HepG2 (cell line): Measurements from ENCODE around the gene CST11. TPM values are rescaled to one million over a fixed set of nuclear protein-coding genes. Genes with fewer than 3 reads are reported as not detected.

Source experiments
- ATAC-seq: fragments of 200-7000 bp; cut with Tn5 transposase; 3 replicates; pipeline ENCODE4 v1.9.1; 2020; ENCODE audit warnings: mild to moderate bottlenecking, moderate library complexity
- BruUV-seq: library from RNA; stranded (reverse); fragments of 400-500 nt; replicated peaks from 2 replicates; lab custom pipeline; 2021; lab: Mats Ljungman, UMichigan
- CTCF ChIA-PET: fragments of 300-600 bp; formaldehyde crosslinking; extraction: SDS; loops from one replicate; lab custom pipeline; 2021; ENCODE audit warnings: low total read pairs, inconsistent platforms, low intra/inter-chr PET ratio; lab: Yijun Ruan, JAX
- POLR2A ChIA-PET: fragments of 350-600 bp; sonication (Branson Sonifier 250); formaldehyde crosslinking; loops from one replicate; lab custom pipeline; 2020; ENCODE audit warnings: antibody characterized with exemption, inconsistent platforms; lab: Yijun Ruan, JAX
- DNase-seq: peaks from one replicate; pipeline ENCODE4 v3.0.0-alpha.2; 2015; ENCODE audit warnings: low spot score
- FAIRE-seq: peaks from 3 replicates; lab custom pipeline; 2011; peaks lifted over from hg19 to GRCh38; lab: Jason Lieb, UNC
- H2AFZ ChIP-seq: one replicate; pipeline ENCODE4 v1.6.1; 2011; ENCODE audit warnings: low read length, inconsistent platforms
- H3K27ac ChIP-seq: fragments of 300-600 bp; 3 replicates; pipeline ENCODE4 v1.8.0; 2011; ENCODE audit warnings: mixed run types, mild to moderate bottlenecking, mixed read lengths, low read length, inconsistent platforms; ENCODE audit not compliant: insufficient read depth; ENCODE audit errors: extremely low read length
- H3K27me3 ChIP-seq, 2 experiments: fragments of 200-600 bp in 1 of 2; 2 replicates in 1 of 2; 3 replicates in 1 of 2; pipeline versions ENCODE4 v1.6.0 to v1.8.0; 2011; ENCODE audit warnings: low read length in 2 of 2, mild to moderate bottlenecking in 2 of 2, moderate library complexity in 2 of 2, inconsistent platforms in 1 of 2; ENCODE audit not compliant: insufficient read depth in 2 of 2, control insufficient read depth in 1 of 2
- H3K36me3 ChIP-seq, 2 experiments: fragments of 200-600 bp in 1 of 2; replicated peaks in 1 of 2; 2 replicates in 1 of 2; 3 replicates in 1 of 2; pipeline versions ENCODE4 v1.5.1 to v1.8.0; 2011; ENCODE audit warnings: low read length in 2 of 2, inconsistent platforms in 1 of 2; ENCODE audit not compliant: insufficient read depth in 2 of 2, control insufficient read depth in 1 of 2
- H3K4me1 ChIP-seq: 2 replicates; pipeline ENCODE4 v1.5.1; 2012; ENCODE audit warnings: low read length, inconsistent platforms; ENCODE audit not compliant: insufficient read depth
- H3K4me2 ChIP-seq: 2 replicates; pipeline ENCODE4 v1.6.0; 2011; ENCODE audit warnings: low read depth, low read length, inconsistent platforms
- H3K4me3 ChIP-seq, 3 experiments: fragments of 200-600 bp in 1 of 3; sonication (generic), shearing (Covaris generic) in 1 of 3; replicated peaks in 1 of 3; 2 replicates each; pipeline ENCODE4 v1.5.1; 2011 to 2016; ENCODE audit warnings: low read length in 3 of 3, inconsistent platforms in 2 of 3, low read depth in 2 of 3, mild to moderate bottlenecking in 2 of 3, control low read depth in 1 of 3, mixed read lengths in 1 of 3; ENCODE audit not compliant: insufficient read depth in 1 of 3
- H3K79me2 ChIP-seq: one replicate; pipeline ENCODE4 v1.6.1; 2011; ENCODE audit warnings: low read length, inconsistent platforms; ENCODE audit not compliant: insufficient read depth
- H3K9ac ChIP-seq: 2 replicates; pipeline ENCODE4 v1.6.0; 2011; ENCODE audit warnings: mild to moderate bottlenecking, low read depth, low read length, inconsistent platforms; ENCODE audit not compliant: insufficient read depth
- H3K9me3 ChIP-seq: 2 replicates; pipeline ENCODE4 v1.5.1; 2012; ENCODE audit warnings: mild to moderate bottlenecking, low read length
- H4K20me1 ChIP-seq: 2 replicates; pipeline ENCODE4 v1.6.0; 2011; ENCODE audit warnings: inconsistent platforms, mild to moderate bottlenecking, low read length, moderate library complexity; ENCODE audit not compliant: insufficient read depth
- FOXJ3 ChIP-seq: sonication (generic); formaldehyde crosslinking; IDR thresholded peaks from 2 replicates; pipeline ENCODE4 v1.4.0; 2020; ENCODE audit warnings: missing genetic modification reagents, mild to moderate bottlenecking, borderline replicate concordance
- GFI1 ChIP-seq: sonication (generic); formaldehyde crosslinking; IDR thresholded peaks from 2 replicates; pipeline ENCODE4 v1.5.0; 2020; ENCODE audit warnings: missing genetic modification reagents, mild to moderate bottlenecking, borderline replicate concordance
- PHF21A ChIP-seq: sonication (generic); formaldehyde crosslinking; IDR thresholded peaks from 2 replicates; pipeline ENCODE4 v1.5.0; 2020; ENCODE audit warnings: mild to moderate bottlenecking, missing genetic modification reagents
- PITX1 ChIP-seq: sonication (generic); formaldehyde crosslinking; IDR thresholded peaks from 2 replicates; pipeline ENCODE4 v1.5.1; 2020; ENCODE audit warnings: mild to moderate bottlenecking, missing genetic modification reagents
- RXRB ChIP-seq: IDR thresholded peaks from 2 replicates; pipeline ENCODE4 v1.6.1; 2016; ENCODE audit warnings: borderline replicate concordance, missing genetic modification reagents, missing compliant biosample characterization
- TBX3 ChIP-seq: fragments of 450-650 bp; IDR thresholded peaks from 2 replicates; pipeline ENCODE4 v1.6.1; 2017; ENCODE audit warnings: antibody characterized with exemption, mild to moderate bottlenecking, inconsistent platforms, borderline replicate concordance
- XRCC5 ChIP-seq: fragments of 200-400 bp; formaldehyde crosslinking; optimal IDR thresholded peaks from 2 replicates; pipeline ENCODE3; 2017; ENCODE audit warnings: mild to moderate bottlenecking, low read length
- ZNF264 ChIP-seq: sonication (generic); formaldehyde crosslinking; IDR thresholded peaks from 2 replicates; pipeline ENCODE4 v1.4.0; 2020; ENCODE audit warnings: missing genetic modification reagents
- WGBS: methylation state at CpG from one replicate; pipeline ENCODE4 v1.1.6; 2017; ENCODE audit warnings: low lambda C conversion rate; 5-methylcytosine and 5-hydroxymethylcytosine counted together
- in situ Hi-C: cut with HindIII; loops from 2 replicates; pipeline ENCODE4 v1.10.0; 2017; ENCODE audit warnings: low pct_unique_long_range_greater_than_20kb; ENCODE audit not compliant: extremely low pct_ligation_motif_present
- intact Hi-C: fragments of 100-400 bp; cut with micrococcal nuclease; formaldehyde crosslinking; loops from one replicate; pipeline ENCODE4 v1.10.0; 2022; ENCODE audit not compliant: unreplicated experiment
- polyA plus RNA-seq, 8 experiments: library from polyadenylated mRNA; depleted of rRNA in 3 of 8; stranded (reverse) in 7 of 8; unstranded in 1 of 8; fragments of >200 nt; fragmentation: Illumina TruSeq in 4 of 8; extraction: Trizol in 4 of 8; gene quantifications; 2 replicates each; pipeline versions ENCODE4 v1.2.1 to v1.2.3, GENCODE V29; 2011 to 2016; ENCODE audit warnings: low read depth in 4 of 8, missing spikeins in 1 of 8, mixed read lengths in 1 of 8; ENCODE audit not compliant: insufficient read depth in 1 of 8
- total RNA-seq, 5 experiments: library from RNA; depleted of rRNA; stranded (reverse); fragments of >200 nt; fragmentation: Illumina TruSeq; extraction: Trizol; gene quantifications; 2 replicates each; pipeline ENCODE4 v1.2.3, GENCODE V29; 2016; ENCODE audit warnings: low read depth in 1 of 5
- TF ChIP-seq, protein P1 (sequence below): sonication (generic); formaldehyde crosslinking; IDR thresholded peaks from 2 replicates; pipeline ENCODE4 v1.4.0; 2020; ENCODE audit warnings: missing genetic modification reagents
- TF ChIP-seq, protein P2 (sequence below): IDR thresholded peaks from 2 replicates; pipeline ENCODE4 v1.6.1; 2016; ENCODE audit warnings: missing biosample characterization, missing genetic modification reagents, low read depth
- TF ChIP-seq, protein P3 (sequence below): IDR thresholded peaks from 2 replicates; pipeline ENCODE4 v1.6.1; 2018; ENCODE audit warnings: missing genetic modification reagents, mild to moderate bottlenecking, missing compliant biosample characterization
- TF ChIP-seq, protein P4 (sequence below): sonication (generic); formaldehyde crosslinking; IDR thresholded peaks from 2 replicates; pipeline ENCODE4 v1.4.0; 2020; ENCODE audit warnings: missing genetic modification reagents, borderline replicate concordance

The CST11 gene
- total and polyA plus RNA-seq, 2 of the 13 experiments (the other 11 are each of a cell fraction or from before 2014, with no cell fraction given): not detected

DNA sequence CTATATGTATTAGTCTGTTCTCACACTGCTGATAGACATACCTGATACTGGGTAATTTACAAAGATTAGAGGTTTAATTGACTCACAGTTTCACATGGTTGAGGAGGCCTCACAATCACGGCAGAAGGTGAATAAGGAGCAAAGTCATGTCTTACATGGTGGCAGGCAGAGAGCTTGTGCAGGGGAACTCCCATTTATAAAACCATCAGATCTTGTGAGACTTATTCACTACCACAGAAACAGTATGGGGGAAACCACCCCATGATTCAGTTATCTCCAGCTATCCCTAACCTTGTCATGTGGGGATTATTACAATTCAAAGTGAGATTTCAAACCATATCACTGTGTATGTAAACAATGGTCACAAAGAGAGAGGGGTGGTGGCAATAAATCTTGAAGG is 44.9 kb upstream of the CST11 start (continued):
- TF ChIP-seq, protein P1, sequence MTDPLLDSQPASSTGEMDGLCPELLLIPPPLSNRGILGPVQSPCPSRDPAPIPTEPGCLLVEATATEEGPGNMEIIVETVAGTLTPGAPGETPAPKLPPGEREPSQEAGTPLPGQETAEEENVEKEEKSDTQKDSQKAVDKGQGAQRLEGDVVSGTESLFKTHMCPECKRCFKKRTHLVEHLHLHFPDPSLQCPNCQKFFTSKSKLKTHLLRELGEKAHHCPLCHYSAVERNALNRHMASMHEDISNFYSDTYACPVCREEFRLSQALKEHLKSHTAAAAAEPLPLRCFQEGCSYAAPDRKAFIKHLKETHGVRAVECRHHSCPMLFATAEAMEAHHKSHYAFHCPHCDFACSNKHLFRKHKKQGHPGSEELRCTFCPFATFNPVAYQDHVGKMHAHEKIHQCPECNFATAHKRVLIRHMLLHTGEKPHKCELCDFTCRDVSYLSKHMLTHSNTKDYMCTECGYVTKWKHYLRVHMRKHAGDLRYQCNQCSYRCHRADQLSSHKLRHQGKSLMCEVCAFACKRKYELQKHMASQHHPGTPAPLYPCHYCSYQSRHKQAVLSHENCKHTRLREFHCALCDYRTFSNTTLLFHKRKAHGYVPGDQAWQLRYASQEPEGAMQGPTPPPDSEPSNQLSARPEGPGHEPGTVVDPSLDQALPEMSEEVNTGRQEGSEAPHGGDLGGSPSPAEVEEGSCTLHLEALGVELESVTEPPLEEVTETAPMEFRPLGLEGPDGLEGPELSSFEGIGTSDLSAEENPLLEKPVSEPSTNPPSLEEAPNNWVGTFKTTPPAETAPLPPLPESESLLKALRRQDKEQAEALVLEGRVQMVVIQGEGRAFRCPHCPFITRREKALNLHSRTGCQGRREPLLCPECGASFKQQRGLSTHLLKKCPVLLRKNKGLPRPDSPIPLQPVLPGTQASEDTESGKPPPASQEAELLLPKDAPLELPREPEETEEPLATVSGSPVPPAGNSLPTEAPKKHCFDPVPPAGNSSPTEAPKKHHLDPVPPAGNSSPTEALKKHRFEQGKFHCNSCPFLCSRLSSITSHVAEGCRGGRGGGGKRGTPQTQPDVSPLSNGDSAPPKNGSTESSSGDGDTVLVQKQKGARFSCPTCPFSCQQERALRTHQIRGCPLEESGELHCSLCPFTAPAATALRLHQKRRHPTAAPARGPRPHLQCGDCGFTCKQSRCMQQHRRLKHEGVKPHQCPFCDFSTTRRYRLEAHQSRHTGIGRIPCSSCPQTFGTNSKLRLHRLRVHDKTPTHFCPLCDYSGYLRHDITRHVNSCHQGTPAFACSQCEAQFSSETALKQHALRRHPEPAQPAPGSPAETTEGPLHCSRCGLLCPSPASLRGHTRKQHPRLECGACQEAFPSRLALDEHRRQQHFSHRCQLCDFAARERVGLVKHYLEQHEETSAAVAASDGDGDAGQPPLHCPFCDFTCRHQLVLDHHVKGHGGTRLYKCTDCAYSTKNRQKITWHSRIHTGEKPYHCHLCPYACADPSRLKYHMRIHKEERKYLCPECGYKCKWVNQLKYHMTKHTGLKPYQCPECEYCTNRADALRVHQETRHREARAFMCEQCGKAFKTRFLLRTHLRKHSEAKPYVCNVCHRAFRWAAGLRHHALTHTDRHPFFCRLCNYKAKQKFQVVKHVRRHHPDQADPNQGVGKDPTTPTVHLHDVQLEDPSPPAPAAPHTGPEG (CRISPR knock-in tag): no peak
- TF ChIP-seq ZNF264 (CRISPR knock-in tag): no peak

DNA sequence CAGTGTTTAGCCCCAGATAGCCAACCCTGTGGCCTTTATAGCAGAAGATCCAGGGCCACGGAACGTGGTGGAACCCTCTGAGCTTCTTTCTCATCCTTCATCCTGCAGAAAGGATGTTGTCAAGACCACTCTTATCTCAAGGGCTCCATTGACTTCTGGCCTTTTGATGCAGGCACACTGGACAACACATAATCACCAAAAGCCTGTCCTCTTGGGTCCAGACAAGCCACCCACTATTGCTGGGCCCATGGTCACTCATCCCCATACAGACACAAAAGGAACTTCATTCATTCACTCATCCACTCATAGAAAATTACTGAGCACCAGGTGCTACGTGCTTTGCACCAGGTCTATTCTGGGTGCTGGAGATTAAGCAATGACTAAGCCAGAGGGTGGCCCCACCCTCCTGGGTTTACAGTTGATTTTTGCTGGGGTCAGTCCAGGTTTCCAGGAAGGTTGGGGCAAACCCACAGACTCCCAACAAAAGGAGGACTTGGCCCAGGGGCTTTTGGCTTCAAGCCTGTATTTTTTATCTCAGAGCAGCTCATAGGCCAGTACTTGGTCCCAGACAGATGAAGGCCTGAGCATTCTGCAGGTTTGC is 40.6 kb upstream of the CST11 start:
- H3K27ac ChIP-seq: no peak overlapping the region
- in situ Hi-C loops (no loop called here), intact Hi-C loops (no loop called here)
- H3K27me3 ChIP-seq: peaks cover 0 to 5% of the 10 kb centered on the region in 2 experiments; a peak in 1 of 5 replicates
- CTCF ChIA-PET: no interaction called here
- WGBS: 16% methylated on average over 3 of the region's 3 CpGs
- H2AFZ ChIP-seq: no peak overlapping the region
- no peak; the same call in 2 of the 3 replicates for ATAC-seq
- H3K4me1 ChIP-seq: peaks cover 23% of the 10 kb centered on the region
- BruUV-seq: no TSS peak
- H3K9ac ChIP-seq: no peak overlapping the region
- H3K4me2 ChIP-seq: peak overlapping the region; percentile 4; the same call in 1 of the 2 replicates
- H3K36me3 ChIP-seq: no peaks in the 10 kb centered on the region
- FAIRE-seq: no peak
- POLR2A ChIA-PET: no interaction called here
- H4K20me1 ChIP-seq: peaks cover 3% of the 10 kb centered on the region; the same call in 1 of the 2 replicates
- no peaks in the 10 kb centered on the region for H3K79me2 ChIP-seq
- no peak overlapping the region for H3K4me3 ChIP-seq
- DNase-seq: no peak
- no peaks in the 10 kb centered on the region for H3K9me3 ChIP-seq
- TF ChIP-seq PITX1 (0 out of 2 replicates have a peak, but pooled peaks have one; percentile 11), RXRB (CRISPR knock-in tag) (peak; percentile 79), GFI1 (CRISPR knock-in tag) (no peak), FOXJ3 (no peak), XRCC5 (no peak), TBX3 (no peak), PHF21A (CRISPR knock-in tag) (0 out of 2 replicates have a peak, but pooled peaks have one; percentile 25)
- TF ChIP-seq, protein P2, sequence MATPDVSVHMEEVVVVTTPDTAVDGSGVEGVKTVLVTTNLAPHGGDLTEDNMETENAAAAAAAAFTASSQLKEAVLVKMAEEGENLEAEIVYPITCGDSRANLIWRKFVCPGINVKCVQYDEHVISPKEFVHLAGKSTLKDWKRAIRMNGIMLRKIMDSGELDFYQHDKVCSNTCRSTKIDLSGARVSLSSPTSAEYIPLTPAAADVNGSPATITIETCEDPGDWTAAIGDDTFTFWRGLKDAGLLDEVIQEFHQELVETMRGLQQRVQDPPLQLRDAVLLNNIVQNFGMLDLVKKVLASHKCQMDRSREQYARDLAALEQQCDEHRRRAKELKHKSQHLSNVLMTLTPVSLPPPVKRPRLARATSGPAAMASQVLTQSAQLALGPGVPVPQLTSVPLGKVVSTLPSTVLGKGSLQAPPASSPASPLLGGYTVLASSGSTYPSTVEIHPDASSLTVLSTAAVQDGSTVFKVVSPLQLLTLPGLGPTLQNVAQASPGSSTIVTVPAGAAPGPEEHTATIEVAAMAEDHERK (CRISPR knock-in tag): no peak
- TF ChIP-seq, protein P3, sequence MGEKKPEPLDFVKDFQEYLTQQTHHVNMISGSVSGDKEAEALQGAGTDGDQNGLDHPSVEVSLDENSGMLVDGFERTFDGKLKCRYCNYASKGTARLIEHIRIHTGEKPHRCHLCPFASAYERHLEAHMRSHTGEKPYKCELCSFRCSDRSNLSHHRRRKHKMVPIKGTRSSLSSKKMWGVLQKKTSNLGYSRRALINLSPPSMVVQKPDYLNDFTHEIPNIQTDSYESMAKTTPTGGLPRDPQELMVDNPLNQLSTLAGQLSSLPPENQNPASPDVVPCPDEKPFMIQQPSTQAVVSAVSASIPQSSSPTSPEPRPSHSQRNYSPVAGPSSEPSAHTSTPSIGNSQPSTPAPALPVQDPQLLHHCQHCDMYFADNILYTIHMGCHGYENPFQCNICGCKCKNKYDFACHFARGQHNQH: no peak
- TF ChIP-seq, protein P4, sequence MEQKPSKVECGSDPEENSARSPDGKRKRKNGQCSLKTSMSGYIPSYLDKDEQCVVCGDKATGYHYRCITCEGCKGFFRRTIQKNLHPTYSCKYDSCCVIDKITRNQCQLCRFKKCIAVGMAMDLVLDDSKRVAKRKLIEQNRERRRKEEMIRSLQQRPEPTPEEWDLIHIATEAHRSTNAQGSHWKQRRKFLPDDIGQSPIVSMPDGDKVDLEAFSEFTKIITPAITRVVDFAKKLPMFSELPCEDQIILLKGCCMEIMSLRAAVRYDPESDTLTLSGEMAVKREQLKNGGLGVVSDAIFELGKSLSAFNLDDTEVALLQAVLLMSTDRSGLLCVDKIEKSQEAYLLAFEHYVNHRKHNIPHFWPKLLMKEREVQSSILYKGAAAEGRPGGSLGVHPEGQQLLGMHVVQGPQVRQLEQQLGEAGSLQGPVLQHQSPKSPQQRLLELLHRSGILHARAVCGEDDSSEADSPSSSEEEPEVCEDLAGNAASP (CRISPR knock-in tag): peak; percentile 53; the same call in 1 of the 2 replicates
